Sciatic nerve (tissue), 2 donors: Measurements from ENCODE around the gene PLEKHA5. TPM values are rescaled to one million over a fixed set of nuclear protein-coding genes. Genes with fewer than 3 reads are reported as not detected.

Experiments
- ATAC-seq: fragments of 200-7000 bp; cut with Tn5 transposase; one replicate; pipeline ENCODE4 v1.9.1; 2020; ENCODE audit warnings: mild to moderate bottlenecking, moderate library complexity
- DNase-seq: peaks from one replicate; pipeline ENCODE4 v3.0.0-alpha.2; 2020; ENCODE audit warnings: low spot score
- intact Hi-C: fragments of 100-400 bp; cut with DNase I; formaldehyde crosslinking; loops from one replicate; pipeline ENCODE4 v1.14.2; 2022
- total RNA-seq: library from RNA; stranded (reverse); fragmentation: NEBNext Ultra II Directional; extraction: Animal tissue kit (Norgen Biotek cat#: 25700); gene quantifications from one replicate; pipeline ENCODE4 v1.2.1, GENCODE V29; 2021
- donor health status: DM: no; HTN: no; CAD: no.
- donor health status: DM: no; HTN: no; CAD: no.

The PLEKHA5 gene
- total RNA-seq, 1 donor from 2014 or later, result 44.1 TPM

DNA sequence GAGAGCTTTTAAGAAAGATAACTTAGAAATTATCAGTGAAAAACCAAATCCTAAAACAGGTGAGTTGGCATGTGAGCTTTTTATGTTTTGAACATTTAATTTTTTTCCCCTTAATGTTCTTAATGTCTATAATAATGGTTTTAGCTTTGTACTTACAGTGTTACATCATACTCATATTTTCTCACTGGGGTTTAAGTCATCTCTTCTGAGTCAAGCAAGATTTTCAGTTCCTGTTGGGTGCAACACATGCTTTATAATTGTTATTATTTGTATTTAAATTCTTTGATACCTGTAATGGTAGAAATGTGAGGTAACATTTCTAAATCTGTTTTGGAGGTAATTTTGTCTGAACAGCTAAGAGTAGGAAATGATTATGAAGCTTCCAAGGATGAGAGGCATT, 113.0 kb downstream of the PLEKHA5 start:
- intact Hi-C loops, result no loop called here
- no peak for DNase-seq
- ATAC-seq, result no peak

- ATAC-seq (no peak), DNase-seq (no peak)
- intact Hi-C loops, result no loop called here
Measured at GRCh38 chr12:19243551-19243950, 114.0 kb downstream of the PLEKHA5 start.

DNA sequence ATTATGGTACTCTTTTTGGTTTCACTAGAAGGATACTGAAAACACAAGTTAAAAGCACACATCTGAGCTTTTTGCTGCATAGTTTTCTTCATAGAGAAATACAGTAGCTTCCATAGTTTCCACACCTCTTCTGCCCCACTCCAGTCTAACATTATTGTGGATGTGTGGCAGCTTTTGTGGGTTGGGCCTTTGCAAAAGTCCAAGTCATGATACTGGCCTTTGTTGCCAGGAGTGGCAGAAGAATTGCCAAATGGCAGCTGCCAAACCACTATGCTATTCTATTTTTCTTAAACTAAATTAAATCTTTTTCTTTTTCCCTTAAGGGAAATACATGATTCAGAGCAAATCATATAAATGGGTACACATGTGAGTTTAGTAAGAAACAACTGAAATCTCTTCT, 114.8 kb downstream of the PLEKHA5 start:
- DNase-seq, result no peak
- no peak for ATAC-seq
- intact Hi-C loops, result no loop called here

GRCh38 chr12:19245106-19245505, 115.6 kb downstream of the PLEKHA5 start:
- intact Hi-C loops, result no loop called here
- DNase-seq (no peak), ATAC-seq (peak; percentile 55)

DNA sequence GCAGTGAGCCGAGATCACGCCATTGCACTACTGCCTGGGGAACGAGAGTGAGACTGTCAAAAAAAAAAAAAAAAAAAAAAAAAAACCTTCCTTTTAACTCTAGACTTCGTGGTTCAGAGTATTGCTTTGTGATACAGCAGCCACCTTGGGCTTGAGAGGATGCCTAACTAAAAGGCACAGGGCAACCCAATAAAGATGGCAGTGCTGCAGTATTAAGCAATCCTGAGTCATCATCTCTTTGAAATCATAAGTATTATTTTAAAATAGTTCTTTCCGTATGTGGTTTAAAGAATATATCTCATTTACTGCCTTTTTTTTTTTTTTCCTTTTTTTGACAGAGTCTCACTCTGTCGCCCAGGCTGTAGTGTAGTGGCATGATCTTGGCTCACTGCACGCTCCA, 116.1 kb downstream of the PLEKHA5 start:
- ATAC-seq (no peak), DNase-seq (no peak)
- intact Hi-C loops, result no loop called here

- intact Hi-C loops, result no loop called here
- ATAC-seq (no peak), DNase-seq (no peak)
Measured at GRCh38 chr12:19246933-19247332, 117.4 kb downstream of the PLEKHA5 start.

DNA sequence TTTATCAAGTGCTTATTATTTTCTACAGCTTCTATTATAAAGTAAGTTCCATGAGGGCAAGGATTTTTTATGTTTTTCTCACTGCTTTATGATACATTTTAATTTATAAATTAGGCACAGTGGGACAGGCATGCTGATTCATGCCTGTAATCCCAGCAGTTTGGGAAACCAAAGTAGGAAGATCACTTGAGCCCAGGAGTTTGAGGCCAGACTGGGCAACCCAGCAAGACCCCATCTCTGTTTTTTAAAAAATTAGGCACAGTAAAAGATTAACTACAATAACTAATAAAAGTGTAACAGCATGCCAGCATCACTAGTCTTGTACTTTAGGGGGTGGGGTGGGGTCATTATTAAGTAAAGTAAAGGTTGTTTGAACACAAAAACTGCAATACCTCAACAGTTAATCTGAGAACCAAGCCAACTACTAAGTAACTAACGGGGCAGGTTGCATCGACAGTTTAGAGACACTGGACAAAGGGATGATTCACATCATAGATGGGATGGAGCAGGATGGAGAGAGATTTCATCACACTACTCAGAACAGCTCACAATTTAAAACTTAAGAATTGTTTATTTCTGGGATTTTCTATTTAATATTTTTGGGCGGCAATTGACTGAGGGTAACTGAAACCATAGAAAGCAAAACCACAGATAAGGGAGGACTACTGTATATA, 119.5 kb downstream of the PLEKHA5 start:
- DNase-seq, result no peak
- peak; percentile 45 for ATAC-seq
- intact Hi-C loops, result loop anchor here (2.0 kb wide), 1 partner anchor 76 kb away; no protein-coding TSS in a partner anchor

DNA sequence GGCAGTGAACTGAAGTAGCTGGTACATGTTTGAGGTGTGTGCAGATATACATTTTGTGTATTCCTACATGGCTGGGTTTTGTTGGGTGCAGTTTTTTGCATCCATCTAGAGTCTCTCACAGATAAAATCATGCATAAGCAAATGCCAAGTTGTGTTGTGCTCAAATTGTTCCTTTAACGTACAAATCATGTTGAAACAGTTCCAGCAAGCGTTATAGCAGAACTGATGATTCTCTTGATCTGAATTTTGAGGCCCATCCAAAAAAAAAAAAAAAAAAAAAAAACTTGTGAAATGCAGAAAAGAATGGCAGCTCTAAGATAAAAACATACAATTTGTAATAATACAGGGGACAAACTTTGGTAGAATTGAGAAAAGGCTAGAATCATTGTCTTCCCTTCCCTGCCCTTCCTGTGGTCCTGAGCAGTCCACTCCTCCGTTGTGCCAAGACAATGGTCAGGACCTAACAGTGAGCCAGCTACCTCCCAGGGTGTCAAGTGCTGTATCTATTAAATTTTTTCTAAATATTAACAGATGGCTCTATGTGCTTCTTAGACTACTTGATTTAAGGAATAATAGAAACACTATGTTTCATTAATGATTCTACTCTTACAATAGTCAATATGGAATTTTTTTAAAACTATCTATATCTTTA, 122.1 kb downstream of the PLEKHA5 start:
- DNase-seq (no peak), ATAC-seq (no peak)
- intact Hi-C loops, result no loop called here

DNA sequence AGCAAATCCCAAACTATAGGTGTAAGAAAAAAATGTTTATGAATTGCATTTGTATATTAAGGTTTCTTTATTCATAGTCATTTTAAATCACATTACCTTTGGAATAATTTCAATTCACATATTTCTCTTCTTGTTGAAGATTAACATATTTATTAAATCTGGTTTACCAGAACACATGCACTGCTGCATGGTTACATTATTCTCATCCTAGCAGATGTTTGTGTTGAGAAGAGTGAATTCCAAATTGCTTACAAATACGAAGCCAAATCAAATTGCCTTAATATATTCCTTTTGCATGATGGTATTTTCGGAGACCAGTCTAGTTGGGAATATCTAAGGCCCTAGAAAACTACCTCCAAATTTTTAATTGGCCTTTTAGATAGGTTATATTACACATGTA, 130.6 kb downstream of the PLEKHA5 start:
- DNase-seq (no peak), ATAC-seq (no peak)
- intact Hi-C loops, result no loop called here

- ATAC-seq (no peak), DNase-seq (no peak)
- intact Hi-C loops, result no loop called here
Measured at GRCh38 chr12:19261773-19262172, 132.2 kb downstream of the PLEKHA5 start.

GRCh38 chr12:19263672-19264071, 134.1 kb downstream of the PLEKHA5 start:
- ATAC-seq (no peak), DNase-seq (no peak)
- intact Hi-C loops, result no loop called here

DNA sequence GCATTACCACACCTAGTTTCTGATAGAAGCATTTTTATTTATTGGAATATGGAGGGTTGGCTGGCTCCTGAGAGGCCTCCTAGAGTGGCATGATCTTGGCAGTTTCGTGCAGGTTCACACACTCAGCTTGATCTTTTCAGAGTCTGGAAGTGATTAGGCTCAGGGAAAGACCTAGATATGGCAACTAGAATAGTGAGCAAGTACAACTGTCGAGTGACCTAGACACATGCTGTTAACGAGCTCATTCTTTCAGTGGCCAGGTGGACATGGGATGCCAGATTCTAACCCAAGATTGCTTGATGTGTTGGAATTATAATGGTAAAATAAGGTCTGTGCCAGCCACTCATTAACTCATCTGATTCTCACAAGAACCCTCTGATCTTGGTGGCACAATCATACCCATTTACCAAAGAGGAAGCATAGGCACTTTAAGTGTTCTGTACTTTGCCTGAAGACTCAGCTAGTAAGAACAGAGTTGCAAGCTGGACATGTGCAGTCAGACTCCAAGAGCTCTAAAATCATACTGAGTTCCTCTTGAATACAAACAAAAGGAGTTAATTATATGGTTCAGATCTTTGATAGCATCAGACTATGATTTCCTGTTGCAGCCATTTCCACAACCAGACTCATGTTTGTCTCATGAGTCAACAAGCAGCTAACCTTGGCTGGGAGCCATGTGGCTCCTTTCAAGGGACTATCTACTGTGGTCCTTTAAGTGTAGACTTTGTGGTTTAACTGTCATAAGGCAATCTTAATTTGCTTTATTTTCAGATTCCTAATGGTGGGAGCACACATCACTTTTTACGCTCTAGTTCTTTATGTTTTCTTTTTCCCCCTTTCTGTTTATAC, 144.2 kb downstream of the PLEKHA5 start:
- intact Hi-C loops, result no loop called here
- ATAC-seq (peak; percentile 73), DNase-seq (peak; percentile 78)

- ATAC-seq (no peak), DNase-seq (no peak)
- intact Hi-C loops, result no loop called here
Measured at GRCh38 chr12:19276767-19277166, 147.2 kb downstream of the PLEKHA5 start.

GRCh38 chr12:19277711-19278110, 148.2 kb downstream of the PLEKHA5 start:
- no peak for ATAC-seq
- intact Hi-C loops, result no loop called here
- DNase-seq, result no peak

DNA sequence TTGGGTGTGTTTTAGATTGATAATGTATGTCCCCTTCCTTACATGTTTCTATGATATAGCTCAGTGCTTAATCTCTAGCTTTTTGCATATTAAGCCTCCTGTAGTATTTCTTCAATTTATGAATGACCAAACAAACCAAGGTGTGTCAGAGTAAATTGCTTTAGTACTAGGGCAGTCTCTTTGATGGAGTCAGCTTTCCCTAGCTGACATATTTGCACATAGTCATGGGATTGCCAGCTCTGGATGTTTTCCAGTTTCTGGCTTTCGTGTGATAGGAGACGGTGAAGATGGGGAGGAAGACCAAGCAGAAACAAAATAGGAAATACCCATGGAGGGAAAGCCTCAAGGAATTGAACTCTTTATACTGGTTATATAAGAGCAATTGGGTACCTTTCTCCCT, 148.9 kb downstream of the PLEKHA5 start:
- DNase-seq, result no peak
- intact Hi-C loops, result no loop called here

DNA sequence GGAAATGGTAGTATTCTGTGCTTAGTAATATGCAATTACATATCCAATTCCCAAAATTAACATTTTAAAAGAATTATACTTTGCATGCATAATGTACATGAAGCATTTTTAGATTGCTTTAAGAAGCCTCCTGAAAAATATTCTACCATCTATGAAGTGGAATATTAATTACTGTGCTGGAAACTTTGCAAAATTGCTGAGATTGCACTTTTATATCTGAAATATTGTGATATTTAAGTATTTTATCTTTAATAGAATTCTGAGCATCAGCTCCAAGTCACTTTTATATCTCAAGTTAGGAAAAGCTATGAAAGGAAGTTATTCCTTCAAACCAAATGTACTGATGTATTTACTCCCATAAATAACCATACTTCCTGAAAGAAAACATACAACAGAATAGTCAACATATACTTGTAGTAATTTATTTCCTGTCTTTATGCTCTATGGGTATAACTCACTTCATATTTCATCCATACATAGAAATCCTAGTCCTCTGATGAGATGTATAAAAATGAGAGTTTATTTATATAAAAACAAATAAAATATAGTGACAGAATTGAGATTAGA, 152.7 kb downstream of the PLEKHA5 start:
- no peak for ATAC-seq
- DNase-seq, result no peak
- intact Hi-C loops, result no loop called here

More for the DNA sequence above, 148.9 kb downstream of the PLEKHA5 start:
- no peak for ATAC-seq

- DNase-seq (no peak), ATAC-seq (no peak)
- intact Hi-C loops, result no loop called here
Measured at GRCh38 chr12:19284658-19285057, 155.1 kb downstream of the PLEKHA5 start.

- DNase-seq, result no peak
- intact Hi-C loops, result no loop called here
- ATAC-seq, result no peak
Measured at GRCh38 chr12:19285793-19286448, 156.4 kb downstream of the PLEKHA5 start.

GRCh38 chr12:19287302-19287701, 157.8 kb downstream of the PLEKHA5 start:
- intact Hi-C loops, result no loop called here

More at GRCh38 chr12:19287302-19287701, 157.8 kb downstream of the PLEKHA5 start:
- DNase-seq (no peak), ATAC-seq (no peak)
